ENCODE measurements around the gene LBHD2.

LBHD2 gene

GRCh38 chr14:103122585-103122946 lies 38.6 kb downstream of the LBHD2 start:
- no peak for DNase-seq

- DNase-seq = peak; percentile 64
Observed at GRCh38 chr14:103122947-103123633, 39.1 kb downstream of the LBHD2 start, which contains the start of gene TNFAIP2. Gene TNFAIP2, plus strand, starts transcription at chr14:103123461. Its CDS starts 2,997 bp downstream, at chr14:103126458.

DNA sequence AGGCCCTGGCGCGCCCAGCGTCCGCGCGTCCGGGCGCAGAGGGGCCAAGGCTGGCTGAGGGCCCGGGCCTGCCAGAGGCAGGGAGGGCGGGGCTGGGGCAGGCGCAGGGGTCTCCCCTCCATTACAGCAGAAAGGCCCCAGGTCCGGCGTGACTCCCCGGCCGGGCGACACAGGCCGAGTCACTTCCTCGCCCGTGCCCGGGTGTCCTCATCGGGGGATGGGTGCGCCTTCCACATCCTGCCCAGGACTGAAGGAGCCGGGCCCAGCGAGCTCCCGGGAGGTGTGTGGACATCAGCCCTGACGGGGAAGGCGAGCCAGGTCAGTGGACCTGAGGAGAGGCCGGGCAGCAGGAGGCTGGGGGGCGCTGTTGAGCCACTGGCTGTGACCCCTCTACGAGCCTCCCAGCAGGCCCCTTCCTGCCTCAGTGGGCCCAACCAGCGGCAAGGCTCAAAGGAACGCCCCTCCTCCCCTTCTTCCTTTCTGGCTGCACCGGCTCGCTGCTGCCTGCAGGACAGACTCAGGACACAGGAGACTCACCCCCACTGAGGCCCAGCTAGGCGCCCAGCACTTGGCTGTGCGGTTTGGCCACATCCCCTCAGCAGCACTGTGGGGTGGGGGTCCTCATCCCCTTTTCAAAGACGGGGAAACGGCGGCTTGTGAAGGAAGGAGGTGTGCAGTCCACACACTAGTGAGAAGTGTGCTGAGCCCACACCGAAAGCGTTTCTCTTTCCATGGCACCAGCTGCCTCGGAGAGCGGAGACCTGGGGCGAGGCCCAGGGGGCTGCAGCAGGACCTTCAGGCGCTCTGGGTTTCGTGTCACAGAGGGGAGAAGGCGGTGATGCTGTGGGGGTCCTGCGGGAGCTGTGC lies 39.9 kb downstream of the LBHD2 start:
- no peak for DNase-seq

GRCh38 chr14:103124501-103125001 lies 40.5 kb downstream of the LBHD2 start:
- DNase-seq = no peak

GRCh38 chr14:103125098-103126070 lies 41.4 kb downstream of the LBHD2 start:
- no peak for DNase-seq

- no peak for DNase-seq
Observed at GRCh38 chr14:103126088-103126872, 42.3 kb downstream of the LBHD2 start.

GRCh38 chr14:103126873-103127304 lies 42.9 kb downstream of the LBHD2 start:
- no peak for DNase-seq

DNA sequence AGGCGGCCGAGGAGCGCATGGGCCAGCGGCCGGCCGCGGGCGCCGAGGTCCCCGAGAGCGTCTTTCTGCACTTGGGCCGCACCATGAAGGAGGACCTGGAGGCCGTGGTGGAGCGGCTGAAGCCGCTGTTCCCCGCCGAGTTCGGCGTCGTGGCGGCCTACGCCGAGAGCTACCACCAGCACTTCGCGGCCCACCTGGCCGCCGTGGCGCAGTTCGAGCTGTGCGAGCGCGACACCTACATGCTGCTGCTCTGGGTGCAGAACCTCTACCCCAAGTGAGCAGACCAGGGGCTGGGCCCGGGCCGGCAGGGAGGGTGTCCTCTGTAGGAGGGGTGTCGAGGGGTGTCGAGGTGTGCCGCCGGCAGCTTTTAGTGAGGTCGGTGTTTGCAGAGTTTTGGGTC lies 43.3 kb downstream of the LBHD2 start:
- DNase-seq = no peak

DNA sequence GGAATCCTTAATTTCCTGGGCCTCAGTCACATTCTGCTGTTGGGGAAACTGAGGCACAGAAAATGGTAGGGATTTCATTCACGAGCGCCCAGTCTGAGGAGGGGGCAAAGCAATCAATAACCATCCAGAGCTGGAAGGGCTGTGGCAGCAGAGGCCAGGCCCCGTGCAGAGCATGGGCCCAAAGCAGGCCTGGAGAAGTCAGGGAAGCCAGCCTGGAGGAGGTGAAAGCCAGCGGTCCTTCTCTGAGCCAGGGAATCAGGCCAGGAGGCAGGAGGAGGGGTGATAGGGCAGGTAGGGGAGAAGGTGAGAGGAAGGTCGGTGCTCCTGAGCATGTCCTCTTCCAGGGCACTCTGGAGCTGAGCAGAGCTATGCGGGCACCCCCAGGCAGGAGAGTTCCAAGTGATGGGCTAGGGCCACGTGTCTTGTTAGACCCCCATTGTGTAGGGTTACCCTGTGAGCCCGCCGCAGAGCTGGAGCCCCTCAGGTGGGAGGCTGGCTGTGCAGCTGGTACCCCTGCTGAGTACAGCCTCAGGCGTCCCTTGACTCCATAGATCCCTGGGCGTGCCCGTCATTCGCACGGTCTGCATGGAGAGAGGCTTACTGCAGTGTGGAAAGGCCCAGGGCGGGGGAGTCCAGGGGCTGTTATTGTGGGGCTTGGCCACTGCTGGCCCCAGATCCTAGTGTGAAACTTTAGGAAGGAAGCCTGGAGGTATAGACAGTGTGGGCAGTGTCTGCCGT lies 44.0 kb downstream of the LBHD2 start:
- no peak for DNase-seq

DNA sequence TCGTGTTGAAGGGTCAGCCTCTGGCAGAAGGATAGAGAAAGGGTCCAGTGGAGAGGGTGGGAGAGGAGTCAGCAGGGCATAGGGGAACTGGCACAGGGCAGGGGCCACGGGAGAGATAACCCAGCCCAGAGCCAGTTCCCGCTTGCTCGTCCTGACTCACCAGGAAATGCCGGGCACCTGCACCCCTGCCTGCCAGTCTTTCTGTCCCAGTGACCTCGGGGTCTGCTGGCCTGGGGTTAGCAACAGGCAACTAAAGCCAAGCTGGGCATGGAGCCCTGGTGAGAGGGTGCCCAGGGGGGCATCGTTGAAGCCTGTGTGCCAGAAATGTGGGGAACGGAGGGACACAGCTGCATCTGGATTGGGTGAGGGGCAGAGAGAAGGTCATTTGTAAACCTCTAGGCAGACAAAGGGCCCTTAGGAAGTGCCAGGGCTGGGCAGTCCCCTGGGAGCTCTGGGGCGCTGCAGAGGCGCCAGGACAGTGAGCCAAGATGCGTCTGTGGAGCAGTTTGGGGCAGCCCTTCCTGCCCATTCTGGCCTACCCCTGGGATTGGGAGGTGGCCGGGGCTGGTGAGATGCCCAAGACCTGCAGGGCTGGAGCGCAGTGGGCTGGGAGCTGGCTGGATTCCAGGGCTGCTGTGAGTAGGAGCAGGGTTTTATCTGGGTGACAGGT lies 44.8 kb downstream of the LBHD2 start:
- DNase-seq = no peak

GRCh38 chr14:103129301-103130016 lies 45.4 kb downstream of the LBHD2 start:
- no peak for DNase-seq

DNA sequence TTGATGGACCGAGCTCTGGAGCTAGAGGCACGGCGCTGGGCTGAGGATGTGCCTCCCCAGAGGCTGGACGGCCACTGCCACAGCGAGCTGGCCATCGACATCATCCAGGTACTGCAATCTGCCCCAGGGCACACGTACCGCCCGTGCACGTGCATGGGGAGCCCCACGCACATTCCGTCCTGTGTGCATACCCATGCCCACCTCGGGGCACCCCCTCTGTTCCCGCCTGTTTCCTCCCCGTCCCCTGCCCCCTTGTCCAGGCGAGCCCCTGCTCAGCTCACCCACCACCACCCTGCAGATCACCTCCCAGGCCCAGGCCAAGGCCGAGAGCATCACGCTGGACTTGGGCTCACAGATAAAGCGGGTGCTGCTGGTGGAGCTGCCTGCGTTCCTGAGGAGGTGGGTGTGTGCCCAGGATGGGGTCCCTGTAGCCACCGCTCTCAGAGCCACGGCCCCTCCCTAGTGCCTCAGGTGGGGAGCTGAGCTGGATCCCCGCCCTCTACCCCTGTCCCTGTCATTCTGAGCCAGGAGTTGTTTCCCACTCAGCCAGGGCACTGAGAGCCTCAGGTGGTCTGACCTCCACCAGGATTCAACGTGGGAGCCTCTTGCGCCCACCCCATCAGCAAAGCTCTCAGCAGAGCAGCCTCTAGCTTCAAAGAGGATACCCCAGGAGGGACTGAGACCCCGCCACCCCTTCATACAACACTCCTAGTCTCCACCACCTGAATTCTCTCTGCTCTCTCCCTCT lies 46.2 kb downstream of the LBHD2 start:
- DNase-seq = no peak

GRCh38 chr14:103130965-103131364 lies 47.0 kb downstream of the LBHD2 start:
- no peak for DNase-seq

DNA sequence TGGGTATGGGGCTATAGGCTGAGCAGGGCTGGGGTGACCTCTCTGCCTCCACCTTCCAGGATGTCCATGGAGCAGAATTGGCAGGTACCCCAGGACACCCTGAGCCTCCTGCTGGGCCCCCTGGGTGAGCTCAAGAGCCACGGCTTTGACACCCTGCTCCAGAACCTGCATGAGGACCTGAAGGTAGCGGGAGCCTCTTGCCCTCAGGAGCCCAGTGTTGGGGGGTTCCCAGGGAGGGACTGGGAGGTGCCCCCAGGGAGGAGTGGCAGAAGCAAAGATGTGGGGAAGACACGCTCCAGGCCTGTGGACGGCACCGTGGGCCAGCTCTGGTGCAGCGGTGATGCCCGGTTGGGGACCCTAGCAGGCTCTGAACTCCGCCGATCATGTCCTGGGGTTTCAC lies 47.6 kb downstream of the LBHD2 start:
- no peak for DNase-seq

DNA sequence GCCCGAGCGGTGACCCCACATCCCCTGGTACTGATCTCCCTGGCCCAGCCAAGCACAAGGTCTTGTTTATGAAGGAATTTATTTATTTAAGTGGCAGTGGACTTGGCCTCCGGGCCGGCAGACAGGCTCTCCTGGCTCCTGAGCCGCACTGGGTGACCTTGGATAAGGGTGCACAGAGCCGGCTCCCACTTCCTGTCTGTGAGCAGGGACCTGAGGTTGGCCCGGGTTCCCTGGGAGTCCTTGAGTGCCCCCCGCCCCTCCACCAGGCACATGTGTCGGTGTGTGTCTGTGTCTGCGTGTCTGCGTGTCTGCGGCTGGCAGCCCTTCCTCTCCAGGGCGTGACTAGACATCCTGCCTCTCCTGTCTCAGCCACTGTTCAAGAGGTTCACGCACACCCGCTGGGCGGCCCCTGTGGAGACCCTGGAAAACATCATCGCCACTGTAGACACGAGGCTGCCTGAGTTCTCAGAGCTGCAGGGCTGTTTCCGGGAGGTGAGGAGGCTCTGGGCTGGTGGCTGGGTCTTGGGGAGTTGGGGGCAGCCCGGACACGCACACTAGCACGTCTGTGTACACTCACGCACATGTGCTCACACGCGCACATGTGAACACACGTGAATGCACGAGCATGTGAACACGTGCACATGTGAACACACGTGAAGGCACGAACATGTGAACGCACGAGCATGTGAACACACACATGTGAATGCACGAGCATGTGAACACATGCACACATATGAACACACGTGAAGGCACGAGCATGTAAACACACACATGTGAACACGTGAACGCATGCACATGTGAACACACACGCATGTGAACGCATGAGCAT lies 48.6 kb downstream of the LBHD2 start:
- DNase-seq = no peak

GRCh38 chr14:103133210-103134140 lies 49.5 kb downstream of the LBHD2 start:
- DNase-seq = no peak

DNA sequence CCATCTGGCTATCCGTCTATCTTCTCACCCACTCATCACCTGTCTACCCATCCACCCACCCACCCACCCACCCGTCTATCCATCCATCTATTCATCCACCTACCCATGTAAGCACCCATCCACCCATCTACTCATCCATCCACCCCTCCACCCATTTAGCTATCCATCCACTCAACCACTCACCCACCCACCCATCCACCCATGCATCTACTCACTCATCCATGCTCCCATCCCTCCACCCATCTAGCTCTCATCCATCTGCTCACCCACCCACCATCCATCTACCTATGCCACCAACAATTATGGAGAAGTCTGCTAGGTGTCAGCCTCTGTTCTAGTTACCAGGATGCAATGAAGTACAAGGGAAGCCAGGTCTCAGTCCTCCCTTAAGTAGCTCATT lies 50.4 kb downstream of the LBHD2 start:
- no peak for DNase-seq
